HG02571 (cell line): Measurements from ENCODE around the gene DAB1.
"Not testable (repeated sequence)": the region's sequence is repeated elsewhere in the genome, so short reads cannot be mapped to it uniquely, and the experiment has no call there.

Experiments
- ATAC-seq: cut with Tn5 transposase; IDR thresholded peaks from one replicate; pipeline ENCODE4 v1.9.1; 2021; ENCODE audit warnings: mild to moderate bottlenecking, moderate library complexity; ENCODE audit not compliant: unreplicated experiment

DAB1 gene

DNA sequence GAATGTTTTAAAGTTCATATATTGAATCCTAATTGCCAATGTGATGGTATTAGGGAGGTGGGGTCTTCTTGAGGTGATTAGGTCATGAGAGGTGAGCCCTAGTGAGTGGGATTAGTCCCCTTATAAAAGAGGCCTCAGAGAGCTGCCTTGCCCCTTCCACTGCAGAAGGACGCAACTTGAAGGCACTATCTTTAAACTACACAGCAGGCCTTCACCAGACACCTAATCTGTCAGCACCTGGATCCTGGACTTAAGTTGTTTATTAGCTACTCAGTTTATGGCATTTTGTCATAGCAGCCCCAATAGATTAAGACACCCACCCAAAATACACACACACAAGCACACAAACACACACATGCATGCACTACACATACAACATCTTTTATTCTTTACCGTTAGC, 61.4 kb downstream of the DAB1 start:
- ATAC-seq: no peak

- no peak for ATAC-seq
These were observed 62.3 kb downstream of the DAB1 start for GRCh38 chr1:57361516-57361915.

DNA sequence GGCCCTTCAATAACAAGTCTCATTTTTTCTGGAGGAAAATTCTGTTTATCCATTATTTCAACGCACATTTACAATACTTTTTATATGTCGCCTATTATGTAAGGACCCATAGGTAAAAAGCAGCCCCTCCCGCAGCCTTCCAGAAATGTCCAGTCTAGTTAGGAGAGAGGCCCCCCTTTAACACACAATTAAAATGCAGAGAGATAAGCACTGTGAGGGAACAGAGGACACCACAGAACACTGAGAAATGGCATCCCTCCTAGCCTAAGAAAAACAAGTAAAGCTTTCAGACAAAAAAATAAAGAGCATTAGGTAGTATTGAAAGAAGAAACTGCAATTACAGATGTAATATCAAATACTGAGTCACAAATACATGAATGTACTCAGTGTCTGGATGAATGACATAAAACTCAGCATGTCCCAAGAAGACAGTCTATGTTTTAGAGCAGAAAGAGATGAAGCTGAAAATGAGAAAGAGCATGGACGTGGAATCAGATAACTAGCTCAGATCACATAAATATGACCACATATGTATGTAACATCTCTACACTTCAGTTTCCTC, 62.9 kb downstream of the DAB1 start:
- no peak for ATAC-seq

DNA sequence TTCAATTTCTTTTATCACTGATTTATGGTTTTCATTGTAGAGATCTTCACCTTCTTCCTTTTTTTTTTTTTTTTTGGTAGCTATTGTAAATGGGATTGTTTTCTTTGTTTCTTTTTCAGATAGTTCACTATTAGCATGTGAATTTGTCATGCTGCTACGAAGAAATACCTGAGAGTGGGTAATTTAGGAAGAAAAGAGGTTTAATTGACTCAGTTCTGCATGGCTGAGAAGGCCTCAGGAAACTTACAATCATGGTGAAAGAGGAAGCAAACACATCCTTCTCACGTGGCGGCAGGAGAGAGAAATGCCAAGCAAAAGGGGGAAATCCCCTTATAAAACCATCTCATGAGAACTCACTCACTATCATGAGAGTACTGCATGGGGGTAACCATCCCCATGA, 66.4 kb downstream of the DAB1 start:
- ATAC-seq: no peak

- no peak for ATAC-seq
These were observed 70.2 kb downstream of the DAB1 start for GRCh38 chr1:57353654-57354053.

DNA sequence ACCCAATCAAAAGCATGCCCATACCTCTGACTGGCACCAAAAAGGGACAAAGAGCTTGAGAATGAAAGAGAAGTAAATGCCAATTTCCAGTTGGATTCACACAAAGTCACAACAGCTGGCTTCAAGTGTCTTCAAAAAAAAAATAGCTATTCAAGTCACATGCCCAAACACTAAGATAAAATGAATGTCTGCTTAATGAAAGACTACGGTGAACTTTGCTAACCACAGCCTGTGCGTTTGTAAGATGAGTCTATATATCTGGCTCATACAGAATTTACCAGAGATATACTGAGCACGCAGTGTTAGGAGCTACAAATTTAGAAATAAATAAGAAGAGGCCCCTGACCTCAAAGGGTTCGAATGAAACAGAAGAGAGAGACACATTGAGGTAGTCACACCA, 73.2 kb downstream of the DAB1 start:
- ATAC-seq: no peak

- ATAC-seq: no peak
These were observed 74.9 kb downstream of the DAB1 start for GRCh38 chr1:57348921-57349320.

DNA sequence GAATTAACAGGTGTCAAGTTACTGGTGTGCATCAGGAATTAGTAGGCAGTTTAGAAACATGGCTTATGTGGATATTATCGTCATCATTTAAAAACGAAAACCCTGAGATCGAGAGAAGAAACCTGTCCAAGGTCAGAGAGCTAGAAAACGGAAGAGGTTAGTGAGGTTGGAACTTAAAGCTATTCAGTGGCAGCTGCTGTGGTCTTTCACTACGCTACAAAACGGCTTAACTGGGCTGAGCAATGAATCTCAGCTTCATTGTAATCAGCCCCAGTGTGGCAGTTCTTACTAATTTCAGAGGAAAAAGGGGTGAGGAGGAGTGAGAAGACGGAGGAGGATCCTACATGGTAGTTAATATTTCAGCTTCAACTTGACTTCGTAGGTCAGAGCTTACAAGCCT, 77.9 kb downstream of the DAB1 start:
- ATAC-seq: no peak

- no peak for ATAC-seq
These were observed 79.6 kb downstream of the DAB1 start for GRCh38 chr1:57344265-57344664.

DNA sequence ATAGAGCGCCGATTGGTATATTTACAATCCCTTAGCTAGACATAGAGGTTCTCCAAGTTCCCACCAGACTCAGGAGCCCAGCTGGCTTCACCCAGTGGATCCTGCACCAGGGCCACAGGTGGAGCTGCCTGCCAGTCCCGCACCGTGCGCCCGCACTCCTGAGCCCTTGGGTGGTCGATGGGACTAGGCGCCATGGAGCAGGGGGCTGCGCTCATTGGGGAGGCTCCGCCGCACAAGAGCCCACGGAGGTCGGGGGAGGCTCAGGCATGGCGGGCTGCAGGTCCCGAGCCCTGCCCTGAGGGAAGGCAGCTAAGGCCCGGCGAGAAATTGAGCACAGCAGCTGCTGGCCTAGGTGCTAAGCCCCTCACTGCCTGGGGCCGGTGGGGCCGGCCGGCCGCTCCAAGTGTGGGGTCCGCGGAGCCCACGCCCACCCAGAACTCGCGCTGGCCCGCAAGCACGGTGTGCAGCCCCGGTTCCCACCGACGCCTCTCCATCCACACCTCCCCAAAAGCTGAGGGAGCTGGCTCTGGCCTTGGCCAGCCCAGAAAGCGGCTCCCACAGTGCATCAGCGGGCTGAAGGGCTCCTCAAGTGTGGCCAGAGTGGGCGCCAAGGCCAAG, 80.5 kb downstream of the DAB1 start:
- not testable (repeated sequence) for ATAC-seq

- no peak for ATAC-seq
These were observed 82.1 kb downstream of the DAB1 start for GRCh38 chr1:57341721-57342120.

DNA sequence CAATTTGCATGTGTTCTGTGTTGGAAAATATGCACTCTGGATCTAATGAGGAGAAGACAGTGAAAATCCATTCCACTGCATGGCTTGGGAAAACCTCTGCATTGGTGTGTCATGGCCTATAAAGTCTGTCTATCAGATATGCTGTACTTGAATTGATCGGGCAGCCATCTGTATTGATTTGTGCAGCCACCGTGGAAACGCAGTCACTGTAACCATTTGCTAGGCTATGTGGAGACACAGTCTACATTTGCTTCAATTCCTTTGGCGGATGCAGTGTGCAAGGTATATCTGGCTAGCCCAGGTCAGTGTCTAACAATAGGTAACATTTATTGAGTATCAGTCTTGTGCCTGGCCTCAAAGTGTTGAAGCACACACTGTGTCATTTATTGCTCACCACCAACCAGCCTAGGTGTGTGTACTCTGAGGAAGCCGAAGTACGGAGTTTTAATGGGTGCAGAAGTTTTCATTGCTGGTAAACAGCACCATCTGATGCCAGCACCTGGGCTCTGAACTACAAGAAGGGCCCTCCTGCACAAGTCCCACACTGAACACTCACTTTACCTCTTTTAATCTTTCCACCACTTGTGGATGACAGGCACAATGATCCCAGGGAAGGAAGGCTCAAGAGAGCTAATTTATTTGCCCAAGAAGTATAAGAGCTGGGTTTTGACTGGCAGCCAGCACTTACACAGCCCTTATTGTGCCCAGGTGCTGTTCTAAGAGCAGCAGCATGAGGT, 83.4 kb downstream of the DAB1 start:
- ATAC-seq: no peak

- ATAC-seq: no peak
These were observed 86.2 kb downstream of the DAB1 start for GRCh38 chr1:57337623-57338022.

- ATAC-seq: no peak
These were observed 87.1 kb downstream of the DAB1 start for GRCh38 chr1:57336793-57337192.

- ATAC-seq: no peak
These were observed 92.2 kb downstream of the DAB1 start for GRCh38 chr1:57331620-57332019.

DNA sequence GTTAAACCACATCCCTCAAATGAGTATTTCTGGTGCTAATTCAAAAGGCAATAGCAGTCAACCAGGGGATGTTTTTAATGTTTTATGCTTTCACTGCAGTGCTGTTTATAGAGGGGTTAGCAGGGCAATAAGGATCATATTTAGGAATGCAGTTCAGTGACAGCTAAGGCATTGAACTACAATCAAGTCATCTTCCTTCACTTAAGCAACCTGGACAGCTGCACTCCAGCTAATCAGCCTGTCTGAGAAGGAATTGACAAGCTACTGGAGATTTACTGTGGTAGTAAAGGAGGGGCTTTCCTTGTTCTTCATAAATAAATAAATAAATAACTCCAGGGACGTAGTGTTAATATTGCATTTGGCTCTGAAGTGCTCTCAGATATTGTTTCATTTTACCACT, 93.9 kb downstream of the DAB1 start:
- no peak for ATAC-seq

GRCh38 chr1:57329001-57329527, 94.8 kb downstream of the DAB1 start:
- ATAC-seq: no peak

GRCh38 chr1:57327946-57328345, 95.9 kb downstream of the DAB1 start:
- no peak for ATAC-seq

DNA sequence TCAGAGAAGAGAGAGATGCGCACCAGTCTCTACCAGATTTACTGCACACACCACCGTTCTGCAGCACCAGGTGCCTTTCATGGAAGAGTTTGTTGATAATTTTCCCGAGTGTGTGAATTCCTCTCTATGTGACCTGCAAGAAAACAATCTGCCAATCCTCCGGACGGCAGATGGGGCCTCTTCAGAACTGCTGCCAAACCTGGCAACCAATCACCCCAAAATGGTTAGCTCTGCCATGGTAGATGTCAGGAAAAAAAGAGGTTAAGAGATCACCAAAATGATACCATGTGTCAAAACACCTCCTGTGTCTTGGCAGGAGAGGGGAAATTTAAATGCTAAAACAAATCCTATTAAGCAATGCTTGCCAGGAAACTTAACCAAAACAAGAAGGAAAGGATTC, 96.5 kb downstream of the DAB1 start:
- ATAC-seq: no peak

- no peak for ATAC-seq
These were observed 98.3 kb downstream of the DAB1 start for GRCh38 chr1:57325536-57325935.

- no peak for ATAC-seq
These were observed 98.7 kb downstream of the DAB1 start for GRCh38 chr1:57325117-57325516.

DNA sequence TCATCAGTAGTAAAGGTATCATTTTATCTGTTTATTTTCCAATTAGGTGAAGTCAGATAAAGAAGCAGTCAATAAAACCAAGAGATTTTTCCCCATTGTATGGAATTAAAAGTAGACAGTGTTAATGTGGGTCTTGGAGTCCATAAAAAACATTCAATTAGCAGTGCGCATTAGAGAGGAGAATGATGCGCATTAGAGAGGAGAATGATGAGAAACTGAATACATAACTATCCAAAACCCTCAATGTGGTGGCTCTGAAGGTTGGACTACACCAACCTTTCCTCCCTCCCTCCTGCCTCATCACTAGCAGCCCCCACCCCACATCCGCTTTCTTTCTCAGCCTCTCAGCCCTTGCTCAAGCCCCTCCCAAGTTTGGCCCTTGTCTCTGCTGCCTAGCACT, 99.5 kb downstream of the DAB1 start:
- no peak for ATAC-seq
